Stomach (tissue), 9 donors: ENCODE measurements around the gene RPS6KB2. TPM values are rescaled to one million over a fixed set of nuclear protein-coding genes. Genes with fewer than 3 reads are reported as not detected.

Experiments used
- DNase-seq, 2 donors: peaks; one replicate each; pipeline versions ENCODE4 v3.0.0 to v3.0.0-alpha.2; 2013 to 2019
- H3K27ac ChIP-seq, 5 donors: fragments of 200-600 bp in 4 of 5; sonication (generic) in 4 of 5; one replicate each; pipeline ENCODE4 v1.5.1; 2013 to 2019; ENCODE audit warnings: mild to moderate bottlenecking in 1 of 5, moderate library complexity in 1 of 5
- H3K27me3 ChIP-seq, 3 donors: fragments of 200-600 bp; sonication (generic); one replicate each; pipeline ENCODE4 v1.5.1; 2017 to 2019; ENCODE audit warnings: mixed run types in 1 of 3
- H3K36me3 ChIP-seq, 4 donors: fragments of 200-600 bp; sonication (generic); 1 replicate in 3 of 4; 2 replicates in 1 of 4; pipeline ENCODE4 v1.5.1; 2016 to 2019
- H3K4me1 ChIP-seq, 4 donors: fragments of 200-600 bp; sonication (generic); one replicate each; pipeline ENCODE4 v1.5.1; 2016 to 2019
- H3K4me3 ChIP-seq, 4 donors: fragments of 200-600 bp; sonication (generic) in 3 of 4; one replicate each; pipeline ENCODE4 v1.5.1; 2016 to 2019; ENCODE audit warnings: mild to moderate bottlenecking in 1 of 4
- H3K9me3 ChIP-seq, 4 donors: fragments of 200-600 bp; sonication (generic); one replicate each; pipeline ENCODE4 v1.5.1; 2016 to 2019
- CTCF ChIP-seq, 7 experiments: fragments of 450-650 bp in 4 of 7; fragments of 200-600 bp in 3 of 7; sonication (generic) in 3 of 7; IDR thresholded peaks; one replicate each; pipeline ENCODE4 v1.5.1; 2016 to 2019; ENCODE audit warnings: antibody characterized with exemption in 7 of 7, control low read depth in 2 of 7, mild to moderate bottlenecking in 1 of 7
- EP300 ChIP-seq: sonication (generic); formaldehyde crosslinking; IDR thresholded peaks from one replicate; pipeline ENCODE4 v1.6.1; 2017; ENCODE audit warnings: antibody characterized with exemption
- POLR2A ChIP-seq, 4 donors: fragments of 450-650 bp; IDR thresholded peaks; one replicate each; pipeline ENCODE4 v1.6.1; 2016; ENCODE audit warnings: antibody characterized with exemption in 4 of 4, control low read depth in 2 of 4, mild to moderate bottlenecking in 1 of 4, moderate library complexity in 1 of 4
- POLR2AphosphoS5 ChIP-seq, 3 donors: sonication (generic); formaldehyde crosslinking; IDR thresholded peaks; one replicate each; pipeline ENCODE4 v1.6.1; 2016; ENCODE audit warnings: antibody characterized with exemption in 3 of 3
- WGBS, 5 donors: extraction: QIAGEN DNeasy Blood & Tissue Kit in 3 of 5; methylation state at CpG; one replicate each; pipeline versions ENCODE4 v1.1.5 to v1.1.7; 2013 to 2018; 5-methylcytosine and 5-hydroxymethylcytosine counted together
- intact Hi-C: fragments of 100-400 bp; cut with DNase I; formaldehyde crosslinking; loops from one replicate; pipeline ENCODE4 v1.15.1; 2023; ENCODE audit warnings: low total_unique reads
- polyA plus RNA-seq, 3 donors: library from polyadenylated mRNA; stranded (reverse); fragments of 200-250 nt; gene quantifications; one replicate each; pipeline ENCODE4 v1.2.3, GENCODE V29; 2013
- total RNA-seq, 5 donors: library from RNA; depleted of rRNA; stranded (reverse); fragments of >200 nt; gene quantifications; one replicate each; pipeline versions ENCODE4 v1.1.0 to v1.2.3, GENCODE V29; 2014 to 2016
- donor health status: healthy with polysubstance abuse.
- donor health status: Bipolar disorder and iron deficiency.
- donor health status: healthy.

Gene RPS6KB2
- total and polyA plus RNA-seq, 8 donors: 29.7 to 434 (median 71.5) TPM

GRCh38 chr11:67438158-67438902 is 10.0 kb downstream of the RPS6KB2 start:
- WGBS, 5 donors: 72 to 91% (median 76%) methylated on average over 15 to 41 of the region's 41 CpGs
- Histone ChIP-seq H3K9me3 (no peaks in the 10 kb centered on the region), H3K4me3 (peak overlapping the region; percentile 23 to 45 (median 34)), H3K27ac (peak overlapping the region in 4 of 5 donors; percentile 45 to 96 (median 78)), H3K4me1 (peaks cover 30 to 77% (median 66%) of the 10 kb centered on the region in 4 donors), H3K27me3 (no peaks in the 10 kb centered on the region), H3K36me3 (peaks cover 26 to 89% (median 86%) of the 10 kb centered on the region in 4 donors)
- no peak for TF ChIP-seq POLR2AphosphoS5 (IDR thresholded peaks at IDR 0.05)
- no peak for TF ChIP-seq POLR2A (IDR thresholded peaks at IDR 0.05)
- no peak for TF ChIP-seq CTCF (IDR thresholded peaks at IDR 0.05)
- TF ChIP-seq EP300: no peak
- intact Hi-C loops: loop anchor here (10.0 kb wide), 1 partner anchor 66 kb away; the partner anchor contains the start of genes CDK2AP2 and PITPNM1
- DNase-seq: peak; percentile 40 to 54

GRCh38 chr11:67439321-67440228 is 11.3 kb downstream of the RPS6KB2 start:
- 47 to 63% (median 53%) methylated on average over 22 to 31 of the region's 31 CpGs for WGBS, 5 donors
- Histone ChIP-seq H3K9me3 (no peaks in the 10 kb centered on the region), H3K27ac (peak overlapping the region; percentile 8 to 96 (median 73)), H3K4me1 (peaks cover 37 to 81% (median 71%) of the 10 kb centered on the region in 4 donors), H3K27me3 (no peaks in the 10 kb centered on the region), H3K36me3 (peaks cover 15 to 77% (median 73%) of the 10 kb centered on the region in 4 donors), H3K4me3 (peak overlapping the region in 1 of 4 donors; percentile 45)
- intact Hi-C loops: loop anchor here (10.0 kb wide), 1 partner anchor 65 kb away; the partner anchor contains the start of genes CDK2AP2 and PITPNM1
- TF ChIP-seq POLR2AphosphoS5 (IDR thresholded peaks at IDR 0.05): peak in 1 of 3 donors; percentile 9
- no peak for TF ChIP-seq POLR2A (IDR thresholded peaks at IDR 0.05)
- peak; percentile 32 to 65 for DNase-seq

- 55 to 72% (median 60%) methylated on average over 10 to 17 of the region's 17 CpGs for WGBS, 5 donors
- TF ChIP-seq POLR2A (IDR thresholded peaks at IDR 0.05): no peak
- TF ChIP-seq EP300: no peak
- TF ChIP-seq POLR2AphosphoS5 (IDR thresholded peaks at IDR 0.05): no peak
- no peak for TF ChIP-seq CTCF (IDR thresholded peaks at IDR 0.05)
- peaks cover 7 to 68% (median 65%) of the 10 kb centered on the region in 4 donors for H3K36me3 ChIP-seq
- peak overlapping the region in 1 of 4 donors; percentile 45 for H3K4me3 ChIP-seq
- intact Hi-C loops: no loop called here
- peaks cover 39 to 83% (median 71%) of the 10 kb centered on the region in 4 donors for H3K4me1 ChIP-seq
- H3K27me3 ChIP-seq: no peaks in the 10 kb centered on the region
- H3K9me3 ChIP-seq: no peaks in the 10 kb centered on the region
- no peak for DNase-seq
- peak overlapping the region; percentile 3 to 96 (median 73) for H3K27ac ChIP-seq
Observed at GRCh38 chr11:67440229-67441097, 12.2 kb downstream of the RPS6KB2 start.

- DNase-seq: no peak
- H3K4me3 ChIP-seq: peak overlapping the region in 1 of 4 donors; percentile 45
- no peak for TF ChIP-seq POLR2AphosphoS5 (IDR thresholded peaks at IDR 0.05)
- TF ChIP-seq POLR2A (IDR thresholded peaks at IDR 0.05): no peak
- TF ChIP-seq CTCF (IDR thresholded peaks at IDR 0.05): no peak
- TF ChIP-seq EP300: no peak
- H3K4me1 ChIP-seq: peaks cover 39 to 79% (median 64%) of the 10 kb centered on the region in 4 donors
- peak overlapping the region in 4 of 5 donors; percentile 8 to 96 (median 89) for H3K27ac ChIP-seq
- no peaks in the 10 kb centered on the region for H3K9me3 ChIP-seq
- WGBS, 5 donors: 82 to 87% (median 86%) methylated on average over 17 to 21 of the region's 21 CpGs
- no peaks in the 10 kb centered on the region for H3K27me3 ChIP-seq
- intact Hi-C loops: no loop called here
- peaks cover 4 to 61% (median 58%) of the 10 kb centered on the region in 4 donors for H3K36me3 ChIP-seq
Observed at GRCh38 chr11:67441098-67441563, 12.8 kb downstream of the RPS6KB2 start.
